PC-3 (cell line): ENCODE data around the gene PHKG1. TPM values are rescaled to one million over a fixed set of nuclear protein-coding genes. Genes with fewer than 3 reads are reported as not detected.

ENCODE experiments used
- ATAC-seq: fragments of 200-7000 bp; cut with Tn5 transposase; 2 replicates; pipeline ENCODE4 v1.9.1; 2020; ENCODE audit warnings: mild to moderate bottlenecking, moderate library complexity
- BruUV-seq: library from RNA; stranded (reverse); fragments of 400-500 nt; replicated peaks from 2 replicates; lab custom pipeline; 2021; lab: Mats Ljungman, UMichigan
- CTCF ChIA-PET: fragments of 300-600 bp; sonication (Branson Sonifier 250); formaldehyde crosslinking; loops from one replicate; lab custom pipeline; 2022; ENCODE audit warnings: antibody characterized with exemption; lab: Charles Lee
- POLR2A ChIA-PET: fragments of 300-600 bp; sonication (Branson Sonifier 250); formaldehyde crosslinking; loops from one replicate; lab custom pipeline; 2022; ENCODE audit warnings: antibody characterized with exemption; ENCODE audit not compliant: unreplicated experiment; lab: Charles Lee
- DNase-seq: peaks from one replicate; pipeline ENCODE4 v3.0.0-alpha.2; 2015
- H2AFZ ChIP-seq: fragments of 300-600 bp; sonication (generic); 2 replicates; pipeline ENCODE4 v1.6.0; 2016; ENCODE audit warnings: antibody characterized with exemption, low read length
- H3F3A ChIP-seq: fragments of 300-600 bp; sonication (generic); one replicate; pipeline ENCODE4 v1.6.0; 2017; ENCODE audit warnings: antibody characterized with exemption, low read length, control low read depth, mild to moderate bottlenecking; ENCODE audit not compliant: unreplicated experiment
- H3K27ac ChIP-seq: fragments of 300-600 bp; sonication (generic); 2 replicates; pipeline ENCODE4 v1.5.1; 2016; ENCODE audit warnings: mild to moderate bottlenecking, low read length
- H3K27me3 ChIP-seq: fragments of 300-600 bp; sonication (generic); 2 replicates; pipeline ENCODE4 v1.6.1; 2016; ENCODE audit warnings: low read length, mixed read lengths
- H3K36me3 ChIP-seq: fragments of 300-600 bp; sonication (generic); 2 replicates; pipeline ENCODE4 v1.6.1; 2016; ENCODE audit warnings: low read depth, mixed run types, low read length, mixed read lengths
- H3K4me1 ChIP-seq: fragments of 300-600 bp; sonication (generic); 2 replicates; pipeline ENCODE4 v1.5.1; 2016; ENCODE audit warnings: low read length; ENCODE audit not compliant: insufficient read depth
- H3K4me2 ChIP-seq: fragments of 300-600 bp; sonication (generic); 2 replicates; pipeline ENCODE4 v1.6.0; 2016; ENCODE audit warnings: low read length
- H3K4me3 ChIP-seq: fragments of 300-600 bp; sonication (generic); 2 replicates; pipeline ENCODE4 v1.5.1; 2016; ENCODE audit warnings: mild to moderate bottlenecking, low read length, mixed read lengths
- H3K79me2 ChIP-seq: fragments of 300-600 bp; sonication (generic); 2 replicates; pipeline ENCODE4 v1.6.1; 2017; ENCODE audit warnings: low read length, mixed read lengths
- H3K9ac ChIP-seq: fragments of 300-600 bp; sonication (generic); 2 replicates; pipeline ENCODE4 v1.6.0; 2016; ENCODE audit warnings: mild to moderate bottlenecking, low read length
- H3K9me2 ChIP-seq: fragments of 300-600 bp; sonication (generic); replicated peaks from 2 replicates; pipeline ENCODE4 v1.6.1; 2016; ENCODE audit warnings: mixed run types, low read length, mixed read lengths
- H3K9me3 ChIP-seq: fragments of 300-600 bp; sonication (generic); 2 replicates; pipeline ENCODE4 v1.6.1; 2016; ENCODE audit warnings: low read length, mixed read lengths
- H4K20me1 ChIP-seq: fragments of 300-600 bp; sonication (generic); 2 replicates; pipeline ENCODE4 v1.6.1; 2016; ENCODE audit warnings: low read length, mixed read lengths
- EZH2 ChIP-seq: fragments of 300-600 bp; sonication (generic); IDR thresholded peaks from one replicate; pipeline ENCODE4 v1.6.1; 2017; ENCODE audit warnings: antibody characterized with exemption, mild to moderate bottlenecking, low read length; ENCODE audit not compliant: unreplicated experiment
- EZH2phosphoT487 ChIP-seq: fragments of 300-600 bp; sonication (generic); IDR thresholded peaks from 2 replicates; pipeline ENCODE4 v1.6.1; 2018; ENCODE audit warnings: mild to moderate bottlenecking, antibody characterized with exemption, low read length, borderline replicate concordance
- intact Hi-C: fragments of 100-400 bp; cut with micrococcal nuclease; formaldehyde crosslinking; loops from 2 replicates; pipeline ENCODE4 v1.9.0; 2023
- total RNA-seq: library from RNA; depleted of rRNA; stranded (reverse); fragments of >200 nt; gene quantifications from 2 replicates; pipeline ENCODE4 v1.2.3, GENCODE V29; 2014
- TF ChIP-seq, protein P1 (sequence below): fragments of 300-600 bp; sonication (generic); conservative IDR thresholded peaks from 2 replicates; pipeline ENCODE4 v1.5.1; 2017; ENCODE audit warnings: antibody characterized with exemption, low read depth, mild to moderate bottlenecking, low read length

PHKG1 gene
- total RNA-seq, 1 experiment from 2014 or later = 1.3 TPM

DNA sequence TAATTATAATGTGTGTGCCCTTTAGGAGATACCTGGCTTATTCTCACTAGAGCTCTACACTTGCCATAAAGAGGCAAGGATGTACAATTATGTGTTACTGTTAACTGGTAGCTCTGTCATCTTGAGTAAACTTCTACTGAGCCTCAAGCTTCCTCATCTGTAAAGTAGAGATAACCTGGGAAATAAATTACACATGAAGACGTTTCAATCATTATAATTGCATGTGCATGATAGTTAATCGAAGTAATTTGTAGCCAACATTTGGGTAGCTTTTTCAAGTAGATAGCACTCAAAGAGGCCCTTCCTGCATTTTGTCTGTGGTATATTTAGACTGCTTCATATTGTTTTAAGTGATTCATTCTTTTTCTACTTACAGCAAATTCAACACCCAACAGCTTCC is 38.8 kb downstream of the PHKG1 start:
- POLR2A ChIA-PET = no interaction called here
- no peak for ATAC-seq
- H3K79me2 ChIP-seq = peaks cover 80% of the 10 kb centered on the region

DNA sequence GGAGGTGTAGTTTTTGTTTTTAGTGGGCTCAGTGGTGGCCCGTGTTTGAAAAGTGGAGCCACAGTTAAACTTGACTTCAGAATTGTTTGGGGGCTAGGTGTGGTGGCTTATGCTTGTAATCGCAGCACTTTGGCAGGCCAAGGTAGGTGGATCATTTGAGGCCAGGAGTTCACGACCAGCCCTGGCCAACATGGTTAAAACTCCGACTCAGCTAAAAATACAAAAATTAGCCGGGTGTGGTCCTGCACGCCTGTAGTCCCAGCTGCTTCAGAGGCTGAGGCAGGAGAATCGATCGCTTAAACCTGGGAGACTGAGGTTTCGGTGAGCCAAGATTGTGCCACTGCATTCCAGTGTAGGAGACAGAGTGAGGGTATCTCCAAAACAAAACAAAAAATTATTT is 39.4 kb downstream of the PHKG1 start:
- BruUV-seq = no TSS peak
- Histone ChIP-seq H4K20me1 (peaks cover 31% of the 10 kb centered on the region), H3K4me1 (peaks cover 42% of the 10 kb centered on the region), H3K27ac (no peak overlapping the region), H3K36me3 (peaks cover 52% of the 10 kb centered on the region), H3K9me2 (no peaks in the 10 kb centered on the region), H2AFZ (no peak overlapping the region), H3F3A (no peaks in the 10 kb centered on the region), H3K4me2 (peak overlapping the region; percentile 90), H3K4me3 (peak overlapping the region; percentile 99), H3K9ac (peak overlapping the region; percentile 100), H3K79me2 (peaks cover 78% of the 10 kb centered on the region), H3K27me3 (no peaks in the 10 kb centered on the region), H3K9me3 (no peaks in the 10 kb centered on the region)
- DNase-seq (no peak), ATAC-seq (no peak)
- ChIA-PET POLR2A (no interaction called here), CTCF (no interaction called here)
- intact Hi-C loops = loop anchor here (5.0 kb wide), 1 partner anchor 86 kb away; no protein-coding TSS in a partner anchor
- TF ChIP-seq, protein P1, sequence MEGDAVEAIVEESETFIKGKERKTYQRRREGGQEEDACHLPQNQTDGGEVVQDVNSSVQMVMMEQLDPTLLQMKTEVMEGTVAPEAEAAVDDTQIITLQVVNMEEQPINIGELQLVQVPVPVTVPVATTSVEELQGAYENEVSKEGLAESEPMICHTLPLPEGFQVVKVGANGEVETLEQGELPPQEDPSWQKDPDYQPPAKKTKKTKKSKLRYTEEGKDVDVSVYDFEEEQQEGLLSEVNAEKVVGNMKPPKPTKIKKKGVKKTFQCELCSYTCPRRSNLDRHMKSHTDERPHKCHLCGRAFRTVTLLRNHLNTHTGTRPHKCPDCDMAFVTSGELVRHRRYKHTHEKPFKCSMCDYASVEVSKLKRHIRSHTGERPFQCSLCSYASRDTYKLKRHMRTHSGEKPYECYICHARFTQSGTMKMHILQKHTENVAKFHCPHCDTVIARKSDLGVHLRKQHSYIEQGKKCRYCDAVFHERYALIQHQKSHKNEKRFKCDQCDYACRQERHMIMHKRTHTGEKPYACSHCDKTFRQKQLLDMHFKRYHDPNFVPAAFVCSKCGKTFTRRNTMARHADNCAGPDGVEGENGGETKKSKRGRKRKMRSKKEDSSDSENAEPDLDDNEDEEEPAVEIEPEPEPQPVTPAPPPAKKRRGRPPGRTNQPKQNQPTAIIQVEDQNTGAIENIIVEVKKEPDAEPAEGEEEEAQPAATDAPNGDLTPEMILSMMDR = no peak
- no peak for TF ChIP-seq EZH2phosphoT487
- no peak for TF ChIP-seq EZH2

More for the DNA sequence above, 38.8 kb downstream of the PHKG1 start:
- CTCF ChIA-PET = no interaction called here
- H3K4me1 ChIP-seq = peaks cover 42% of the 10 kb centered on the region
- no peak for DNase-seq
- no peak for TF ChIP-seq EZH2phosphoT487
- TF ChIP-seq, protein P1 = no peak
- no peak for TF ChIP-seq EZH2
- H2AFZ ChIP-seq = no peak overlapping the region
- H3K9me2 ChIP-seq = no peaks in the 10 kb centered on the region
- H3K4me2 ChIP-seq = peak overlapping the region; percentile 90
- H3K9ac ChIP-seq = no peak overlapping the region
- peaks cover 31% of the 10 kb centered on the region for H4K20me1 ChIP-seq
- no TSS peak for BruUV-seq
- peaks cover 58% of the 10 kb centered on the region for H3K36me3 ChIP-seq
- no peak overlapping the region for H3K27ac ChIP-seq
- peak overlapping the region; percentile 99 for H3K4me3 ChIP-seq
- no peaks in the 10 kb centered on the region for H3K27me3 ChIP-seq
- no peaks in the 10 kb centered on the region for H3F3A ChIP-seq
- intact Hi-C loops = loop anchor here (5.0 kb wide), 1 partner anchor 87 kb away; no protein-coding TSS in a partner anchor
- H3K9me3 ChIP-seq = no peaks in the 10 kb centered on the region
